Measurements from ENCODE around the gene KLHL41. TPM values are rescaled to one million over a fixed set of nuclear protein-coding genes. Genes with fewer than 3 reads are reported as not detected.
A peak's percentile ranks its signal among the peaks of the same experiment; 100 is the strongest.
"Not testable (repeated sequence)": the region's sequence is repeated elsewhere in the genome, so short reads cannot be mapped to it uniquely, and the experiment has no call there.

The KLHL41 gene
- total RNA-seq, 1 donor from 2014 or later = 0.20 TPM

DNA sequence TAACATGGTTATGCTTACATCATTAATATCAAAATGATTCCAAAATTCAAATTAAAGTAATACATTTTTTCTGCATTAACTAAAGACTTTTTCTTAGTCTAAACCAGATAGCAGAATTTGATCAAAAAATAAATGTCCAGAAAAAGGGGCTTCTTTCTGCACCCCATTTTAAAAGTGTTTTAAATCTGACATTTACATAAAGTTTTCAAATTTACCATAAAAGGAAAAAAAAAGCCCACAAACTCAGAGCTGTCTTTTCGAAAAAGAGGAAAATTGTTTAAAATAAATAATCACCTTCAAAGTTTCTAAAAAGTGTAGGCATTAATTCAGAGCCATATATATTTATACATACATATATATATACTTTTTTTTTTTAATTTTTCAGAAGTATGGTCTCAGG is 62.7 kb downstream of the KLHL41 start:
- DNase-seq (ENCODE audit: low read depth in 2 of 2) = no peak

DNA sequence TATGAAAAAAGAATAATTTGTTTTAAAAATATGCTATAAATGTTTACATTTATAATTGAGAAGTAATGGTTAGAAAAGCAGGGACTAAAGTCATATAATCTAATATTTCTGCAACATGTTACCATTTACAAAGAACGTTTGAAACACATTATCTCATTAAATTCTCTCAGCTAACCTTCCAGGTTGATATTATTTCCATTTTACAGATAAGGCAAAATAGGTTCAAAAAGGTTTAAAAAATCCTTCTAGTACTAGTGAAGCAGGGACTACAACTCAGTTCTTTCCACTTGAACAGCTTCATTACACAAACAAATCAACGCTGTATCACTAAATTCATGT is 63.3 kb downstream of the KLHL41 start:
- DNase-seq (ENCODE audit: low read depth in 2 of 2) = peak in 1 of 2 donors; percentile 22

DNA sequence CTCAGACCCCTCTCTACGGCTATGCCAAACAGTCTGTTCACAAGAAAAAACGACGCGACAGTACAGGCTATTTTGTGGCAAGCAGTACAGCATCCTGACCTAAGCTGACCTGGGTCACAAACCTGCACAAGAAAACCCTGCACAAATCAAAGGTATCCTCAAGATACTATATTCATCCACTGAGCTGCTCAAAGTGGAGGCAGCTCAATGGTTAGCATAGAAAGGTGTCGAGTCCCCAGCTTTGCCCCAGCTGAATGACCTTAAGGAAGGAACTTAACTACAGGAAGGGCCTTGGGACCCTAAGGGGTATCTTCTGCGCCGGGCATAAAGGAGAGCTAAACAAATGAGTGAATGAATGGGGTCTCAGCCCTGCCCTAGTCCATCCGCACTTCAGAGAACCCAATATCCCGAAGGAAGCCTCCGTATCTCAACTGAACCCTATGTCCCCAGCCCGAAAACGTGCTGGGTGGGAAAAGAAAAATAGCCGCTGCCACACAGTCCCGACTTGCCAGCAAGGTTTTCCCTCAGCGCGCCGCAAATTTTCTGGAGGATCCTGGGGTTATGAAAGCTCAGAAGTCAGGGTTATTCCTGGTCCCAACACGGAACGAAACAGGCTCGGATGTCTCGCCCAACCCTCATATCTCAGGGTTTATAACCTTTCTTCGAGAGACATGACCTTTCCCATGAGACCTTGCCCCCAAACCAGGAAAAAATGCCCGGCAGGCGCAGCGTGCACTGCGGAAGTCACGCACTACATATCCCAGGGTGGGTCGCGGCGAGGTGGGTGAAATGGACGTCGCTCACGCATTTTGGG is 63.9 kb downstream of the KLHL41 start, which contains the start of gene FASTKD1:
TSS of gene FASTKD1 (minus strand) at position 706 of the 814 bp plus-strand sequence. CDS start 1,836 bp downstream, outside the sequence.
- peak; percentile 88 for DNase-seq (ENCODE audit: low read depth in 2 of 2)

- DNase-seq (ENCODE audit: low read depth in 2 of 2) = no peak
These were observed 64.4 kb downstream of the KLHL41 start for GRCh38 chr2:169573974-169574299.

GRCh38 chr2:169574539-169574938 is 65.0 kb downstream of the KLHL41 start:
- not testable (repeated sequence) for DNase-seq (ENCODE audit: low read depth in 2 of 2)

DNA sequence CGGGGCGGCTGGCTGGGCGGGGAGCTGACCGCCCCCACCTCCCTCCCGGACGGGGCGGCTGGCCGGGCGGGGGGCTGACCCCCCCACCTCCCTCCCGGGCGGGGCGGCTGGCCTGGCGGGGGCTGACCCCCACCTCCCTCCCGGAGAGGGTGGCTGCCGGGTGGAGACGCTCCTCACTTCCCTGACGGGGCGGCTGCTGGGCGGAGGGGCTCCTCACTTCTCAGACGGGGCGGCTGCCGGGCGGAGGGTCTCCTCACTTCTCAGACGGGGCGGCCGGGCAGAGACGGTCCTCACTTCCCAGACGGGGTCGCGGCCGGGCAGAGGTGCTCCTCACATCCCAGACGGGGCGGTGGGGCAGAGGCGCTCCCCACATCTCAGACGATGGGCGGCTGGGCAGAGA is 65.8 kb downstream of the KLHL41 start:
- DNase-seq (ENCODE audit: low read depth in 2 of 2) = not testable (repeated sequence)

Other genes with a start within 250 kb of the KLHL41 start
- not detected in 2 replicates for gene LRP2, start 147.2 kb upstream of the KLHL41 start, total RNA-seq
- gene BBS5, start 30.2 kb upstream of the KLHL41 start, total RNA-seq = 0.99 and 1.3 TPM in 2 replicates
- gene FASTKD1, start 64.2 kb downstream of the KLHL41 start, total RNA-seq = 9.4 and 14.5 TPM in 2 replicates
- 13.1 and 19.2 TPM in 2 replicates for gene PPIG, start 74.6 kb downstream of the KLHL41 start, total RNA-seq
- not detected in 2 replicates for gene CFAP210, start 184.7 kb downstream of the KLHL41 start, total RNA-seq
- gene PHOSPHO2, start 184.8 kb downstream of the KLHL41 start, total RNA-seq = 1.7 and 2.6 TPM in 2 replicates
- gene KLHL23, start 224.1 kb downstream of the KLHL41 start, total RNA-seq = 14.4 and 21.8 TPM in 2 replicates

Measured in lung microvascular endothelial cell (primary cell).